Uterus (tissue), 4 donors: Measurements from ENCODE around the gene SBF2. TPM values are rescaled to one million over a fixed set of nuclear protein-coding genes. Genes with fewer than 3 reads are reported as not detected.

Source experiments
- DNase-seq, 2 donors: peaks; one replicate each; pipeline ENCODE4 v3.0.0-alpha.2; 2019 to 2020
- H3K27ac ChIP-seq, 2 donors: fragments of 200-600 bp; sonication (generic); 1 replicate in 1 of 2; 2 replicates in 1 of 2; pipeline ENCODE4 v1.5.1; 2016 to 2018
- H3K27me3 ChIP-seq, 2 donors: fragments of 200-600 bp; sonication (generic); one replicate each; pipeline ENCODE4 v1.5.1; 2018 to 2019; ENCODE audit warnings: control low read depth in 1 of 2
- H3K36me3 ChIP-seq, 2 donors: fragments of 200-600 bp; sonication (generic); one replicate each; pipeline ENCODE4 v1.5.1; 2019; ENCODE audit warnings: control low read depth in 1 of 2
- H3K4me1 ChIP-seq, 2 donors: fragments of 200-600 bp; sonication (generic); one replicate each; pipeline ENCODE4 v1.5.1; 2018 to 2019; ENCODE audit warnings: control low read depth in 1 of 2
- H3K4me3 ChIP-seq, 2 donors: fragments of 200-600 bp; sonication (generic); 1 replicate in 1 of 2; 2 replicates in 1 of 2; pipeline ENCODE4 v1.5.1; 2018 to 2019; ENCODE audit warnings: mild to moderate bottlenecking in 1 of 2
- H3K9me3 ChIP-seq, 2 donors: fragments of 200-600 bp; sonication (generic); one replicate each; pipeline ENCODE4 v1.5.1; 2019; ENCODE audit warnings: control low read depth in 1 of 2
- POLR2A ChIP-seq, 2 donors: fragments of 450-650 bp; IDR thresholded peaks; one replicate each; pipeline ENCODE4 v1.6.1; 2016; ENCODE audit warnings: antibody characterized with exemption in 2 of 2, mild to moderate bottlenecking in 1 of 2, moderate library complexity in 1 of 2
- intact Hi-C: fragments of 100-400 bp; cut with DNase I; formaldehyde crosslinking; loops from one replicate; pipeline ENCODE4 v1.15.1; 2023; ENCODE audit warnings: low total_unique reads
- total RNA-seq, 4 donors: library from RNA; depleted of rRNA in 3 of 4; stranded (reverse); fragments of >200 nt in 3 of 4; gene quantifications; one replicate each; pipeline versions ENCODE4 v1.1.0 to v1.2.4, GENCODE V29; 2014 to 2023
- TF ChIP-seq, protein P1 (sequence below), 4 experiments: fragments of 200-600 bp in 2 of 4; fragments of 450-650 bp in 2 of 4; sonication (generic) in 2 of 4; IDR thresholded peaks; one replicate each; pipeline ENCODE4 v1.5.1; 2016 to 2019; ENCODE audit warnings: antibody characterized with exemption in 4 of 4, mild to moderate bottlenecking in 2 of 4, moderate library complexity in 1 of 4
- donor health status: DM: yes; HTN: yes; CAD: no.

SBF2 gene
- total RNA-seq, 4 donors from 2014 or later, result 45.0 to 202 (median 98.0) TPM

DNA sequence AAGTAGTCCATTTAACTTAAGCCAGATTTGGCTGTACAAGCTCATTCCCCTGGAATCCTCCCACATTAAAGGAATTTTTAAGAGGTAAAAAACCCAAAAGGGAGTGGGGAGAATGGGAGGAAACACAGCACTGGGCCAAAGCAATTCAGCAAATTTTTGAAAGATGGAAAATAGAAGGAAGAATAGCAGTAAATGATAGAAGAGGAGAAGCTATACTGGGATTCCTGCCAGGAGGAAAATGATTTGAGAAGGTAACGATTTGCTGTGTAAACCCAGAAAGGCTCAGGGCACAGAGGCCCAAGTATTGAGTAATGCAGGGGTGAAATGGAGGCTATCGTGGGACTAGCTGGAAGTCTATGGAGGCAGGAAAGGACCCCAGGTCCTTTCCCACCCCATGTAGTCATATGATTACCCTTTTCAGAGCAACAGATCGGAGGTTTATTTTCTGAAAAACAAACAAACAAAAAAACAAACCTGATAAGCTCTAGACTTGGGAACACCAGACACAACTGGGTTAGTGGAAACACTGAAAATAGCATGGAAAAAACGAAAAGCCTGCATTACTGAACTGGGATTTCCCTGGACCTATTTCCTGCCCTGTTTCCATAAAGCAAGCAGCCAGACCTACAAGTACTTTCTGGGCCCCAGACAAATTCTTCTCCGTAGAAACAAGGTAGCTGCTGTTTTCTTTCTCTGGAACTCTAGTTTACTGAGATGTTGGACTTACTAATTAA is 490.2 kb downstream of the SBF2 start:
- no peaks in the 10 kb centered on the region for H3K9me3 ChIP-seq
- no peaks in the 10 kb centered on the region for H3K36me3 ChIP-seq
- H3K27ac ChIP-seq, result peak overlapping the region; percentile 76 to 80
- no peak for DNase-seq
- no peak overlapping the region for H3K4me3 ChIP-seq
- no peak for TF ChIP-seq POLR2A (IDR thresholded peaks at IDR 0.05)
- TF ChIP-seq, protein P1, sequence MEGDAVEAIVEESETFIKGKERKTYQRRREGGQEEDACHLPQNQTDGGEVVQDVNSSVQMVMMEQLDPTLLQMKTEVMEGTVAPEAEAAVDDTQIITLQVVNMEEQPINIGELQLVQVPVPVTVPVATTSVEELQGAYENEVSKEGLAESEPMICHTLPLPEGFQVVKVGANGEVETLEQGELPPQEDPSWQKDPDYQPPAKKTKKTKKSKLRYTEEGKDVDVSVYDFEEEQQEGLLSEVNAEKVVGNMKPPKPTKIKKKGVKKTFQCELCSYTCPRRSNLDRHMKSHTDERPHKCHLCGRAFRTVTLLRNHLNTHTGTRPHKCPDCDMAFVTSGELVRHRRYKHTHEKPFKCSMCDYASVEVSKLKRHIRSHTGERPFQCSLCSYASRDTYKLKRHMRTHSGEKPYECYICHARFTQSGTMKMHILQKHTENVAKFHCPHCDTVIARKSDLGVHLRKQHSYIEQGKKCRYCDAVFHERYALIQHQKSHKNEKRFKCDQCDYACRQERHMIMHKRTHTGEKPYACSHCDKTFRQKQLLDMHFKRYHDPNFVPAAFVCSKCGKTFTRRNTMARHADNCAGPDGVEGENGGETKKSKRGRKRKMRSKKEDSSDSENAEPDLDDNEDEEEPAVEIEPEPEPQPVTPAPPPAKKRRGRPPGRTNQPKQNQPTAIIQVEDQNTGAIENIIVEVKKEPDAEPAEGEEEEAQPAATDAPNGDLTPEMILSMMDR (IDR thresholded peaks at IDR 0.05), result no peak
- no peaks in the 10 kb centered on the region for H3K27me3 ChIP-seq
- peaks cover 0 to 12% of the 10 kb centered on the region in 2 donors for H3K4me1 ChIP-seq
- intact Hi-C loops, result no loop called here

DNA sequence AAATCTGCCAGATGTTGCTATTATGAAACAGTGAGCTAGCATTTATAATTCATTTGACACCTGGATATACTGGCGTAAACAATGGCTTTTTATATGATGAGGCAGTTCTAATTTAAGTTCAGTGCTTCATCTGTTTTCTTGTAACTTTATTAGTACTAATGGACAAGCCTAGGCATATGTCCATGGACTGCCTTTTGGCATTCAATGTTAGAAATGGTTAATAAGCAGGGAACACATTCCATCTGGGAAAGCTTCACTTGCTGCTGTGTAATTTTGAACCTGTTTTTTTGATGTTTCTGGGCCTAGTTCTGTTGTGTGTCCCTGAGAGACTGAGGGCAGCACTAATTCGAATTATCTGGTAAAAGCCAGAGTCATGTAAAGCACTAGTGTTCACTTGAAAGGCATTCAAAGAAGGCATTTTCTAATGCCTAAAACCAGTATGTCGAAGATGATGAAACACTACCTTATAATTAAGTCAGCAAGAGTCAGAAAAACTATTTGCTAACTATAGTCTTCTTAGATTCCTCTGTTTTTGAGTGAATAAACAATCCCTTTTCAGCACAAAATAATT is 491.6 kb downstream of the SBF2 start:
- no peaks in the 10 kb centered on the region for H3K36me3 ChIP-seq
- intact Hi-C loops, result no loop called here
- peaks cover 0 to 12% of the 10 kb centered on the region in 2 donors for H3K4me1 ChIP-seq
- H3K9me3 ChIP-seq, result no peaks in the 10 kb centered on the region
- peak overlapping the region; percentile 76 to 80 for H3K27ac ChIP-seq
- TF ChIP-seq, protein P1 (IDR thresholded peaks at IDR 0.05), result no peak
- no peak for TF ChIP-seq POLR2A (IDR thresholded peaks at IDR 0.05)
- H3K4me3 ChIP-seq, result no peak overlapping the region
- peak in 1 of 2 donors; percentile 50 for DNase-seq
- no peaks in the 10 kb centered on the region for H3K27me3 ChIP-seq

DNA sequence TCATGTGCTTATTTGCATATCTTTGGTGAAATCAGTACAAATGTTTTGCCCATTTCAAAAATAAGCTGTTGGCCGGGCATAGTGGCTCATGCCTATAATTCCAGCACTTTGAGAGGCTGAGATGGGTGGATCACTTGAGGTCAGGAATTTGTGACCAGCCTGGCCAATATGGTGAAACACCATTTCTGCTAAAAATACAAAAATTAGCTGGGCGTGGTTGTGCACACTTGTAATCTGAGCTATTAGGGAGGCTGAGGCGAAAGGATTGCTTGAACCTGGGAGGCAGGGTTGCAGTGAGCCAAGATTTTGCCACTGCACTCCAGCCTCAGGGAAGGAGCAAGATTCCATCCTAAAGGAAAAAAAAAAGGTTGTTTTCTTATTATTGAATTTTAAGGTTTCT is 494.1 kb downstream of the SBF2 start:
- Histone ChIP-seq H3K27me3 (no peaks in the 10 kb centered on the region), H3K27ac (no peak overlapping the region), H3K36me3 (no peaks in the 10 kb centered on the region), H3K9me3 (no peaks in the 10 kb centered on the region), H3K4me3 (no peak overlapping the region), H3K4me1 (peaks cover 0 to 12% of the 10 kb centered on the region in 2 donors)
- TF ChIP-seq POLR2A (IDR thresholded peaks at IDR 0.05), result no peak
- TF ChIP-seq, protein P1 (IDR thresholded peaks at IDR 0.05), result no peak
- intact Hi-C loops, result no loop called here
- DNase-seq, result no peak

DNA sequence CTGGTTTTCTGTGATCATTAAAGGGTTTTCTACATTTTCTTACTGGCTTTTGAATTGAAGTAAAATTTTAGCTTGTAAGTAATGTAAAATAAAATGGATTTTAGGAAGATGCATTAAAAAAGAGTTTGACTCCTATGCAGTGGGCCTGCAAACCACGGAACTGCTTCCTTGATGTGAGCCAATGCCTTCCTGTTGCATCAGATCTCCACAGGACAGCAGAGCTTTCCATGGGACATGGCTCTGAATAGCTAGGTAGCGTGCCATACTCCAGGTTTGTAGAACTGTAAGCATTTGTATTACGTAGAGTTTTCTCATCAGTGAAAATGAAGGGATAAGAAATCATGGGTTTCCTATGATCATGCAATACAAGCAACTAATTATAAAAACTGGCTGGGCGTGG is 496.7 kb downstream of the SBF2 start:
- TF ChIP-seq, protein P1 (IDR thresholded peaks at IDR 0.05), result no peak
- TF ChIP-seq POLR2A (IDR thresholded peaks at IDR 0.05), result no peak
- Histone ChIP-seq H3K27me3 (no peaks in the 10 kb centered on the region), H3K27ac (peak overlapping the region in 1 of 2 donors; percentile 35), H3K4me3 (no peak overlapping the region), H3K4me1 (no peaks in the 10 kb centered on the region), H3K36me3 (no peaks in the 10 kb centered on the region), H3K9me3 (no peaks in the 10 kb centered on the region)
- no peak for DNase-seq
- intact Hi-C loops, result no loop called here

DNA sequence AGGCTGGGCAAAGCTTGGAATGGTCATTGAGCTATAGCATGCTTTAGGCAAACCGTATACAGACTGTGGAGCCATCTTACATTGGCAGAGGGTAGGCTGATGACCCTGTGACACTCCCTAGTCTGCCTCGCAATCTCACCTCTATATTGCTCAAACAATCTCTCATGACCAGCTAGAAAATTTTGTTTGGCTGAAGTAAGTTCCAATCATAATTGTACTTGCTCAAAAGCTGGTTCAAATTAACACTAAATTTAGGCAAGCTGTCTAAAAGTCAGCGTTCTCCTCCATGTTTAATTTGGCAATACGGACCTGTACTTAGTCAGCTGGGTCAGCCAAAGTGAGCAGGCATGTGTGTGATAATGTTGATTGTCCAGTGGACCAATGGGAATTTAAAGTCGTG is 497.2 kb downstream of the SBF2 start:
- H3K27ac ChIP-seq, result peak overlapping the region; percentile 35 to 55
- no peaks in the 10 kb centered on the region for H3K4me1 ChIP-seq
- intact Hi-C loops, result no loop called here
- H3K4me3 ChIP-seq, result no peak overlapping the region
- no peak for DNase-seq
- H3K36me3 ChIP-seq, result no peaks in the 10 kb centered on the region
- H3K27me3 ChIP-seq, result no peaks in the 10 kb centered on the region
- TF ChIP-seq, protein P1 (IDR thresholded peaks at IDR 0.05), result no peak
- no peaks in the 10 kb centered on the region for H3K9me3 ChIP-seq
